GM12865 (cell line): ENCODE measurements around the gene DPYD.

Source experiments
- DNase-seq: peaks from one replicate; pipeline ENCODE4 v3.0.0; 2010; ENCODE audit warnings: low read depth
- H3K4me3 ChIP-seq: 2 replicates; pipeline ENCODE4 v1.5.1; 2011; ENCODE audit warnings: mild to moderate bottlenecking, low read depth, low read length, control low read depth
- CTCF ChIP-seq: IDR thresholded peaks from 2 replicates; pipeline ENCODE4 v1.5.1; 2011; ENCODE audit warnings: low read length, control low read depth, low read depth, inconsistent platforms; ENCODE audit not compliant: insufficient read depth; ENCODE audit errors: missing control alignments

DPYD gene

GRCh38 chr1:97649591-97649990 is 271.2 kb downstream of the DPYD start:
- H3K4me3 ChIP-seq: no peak overlapping the region
- no peak for DNase-seq
- TF ChIP-seq CTCF: no peak

GRCh38 chr1:97647776-97648175 is 273.1 kb downstream of the DPYD start:
- H3K4me3 ChIP-seq: no peak overlapping the region
- DNase-seq: no peak
- no peak for TF ChIP-seq CTCF

GRCh38 chr1:97646071-97646470 is 274.8 kb downstream of the DPYD start:
- TF ChIP-seq CTCF: no peak
- DNase-seq: no peak
- H3K4me3 ChIP-seq: no peak overlapping the region

- DNase-seq: no peak
- no peak for TF ChIP-seq CTCF
- no peak overlapping the region for H3K4me3 ChIP-seq
Measured at GRCh38 chr1:97640677-97641076, 280.2 kb downstream of the DPYD start.

- H3K4me3 ChIP-seq: no peak overlapping the region
- no peak for TF ChIP-seq CTCF
- DNase-seq: no peak
Measured at GRCh38 chr1:97636941-97637340, 283.9 kb downstream of the DPYD start.

- DNase-seq: no peak
- H3K4me3 ChIP-seq: no peak overlapping the region
- no peak for TF ChIP-seq CTCF
Measured at GRCh38 chr1:97634758-97635157, 286.1 kb downstream of the DPYD start.

- no peak for TF ChIP-seq CTCF
- no peak overlapping the region for H3K4me3 ChIP-seq
- no peak for DNase-seq
Measured at GRCh38 chr1:97632776-97633175, 288.1 kb downstream of the DPYD start.
